ENCODE data around the gene PTCRA.
A peak's percentile ranks its signal among the peaks of the same experiment; 100 is the strongest.
"Not testable (repeated sequence)": the region's sequence is repeated elsewhere in the genome, so short reads cannot be mapped to it uniquely, and the experiment has no call there.

Gene PTCRA

GRCh38 chr6:42947950-42948349 is 32.1 kb downstream of the PTCRA start:
- DNase-seq = no peak

GRCh38 chr6:42952389-42952788 is 36.5 kb downstream of the PTCRA start:
- DNase-seq = no peak

- DNase-seq = not testable (repeated sequence)
Observed at GRCh38 chr6:42954405-42954804, 38.6 kb downstream of the PTCRA start.

- DNase-seq = no peak
Observed at GRCh38 chr6:42958125-42958524, 42.3 kb downstream of the PTCRA start.

DNA sequence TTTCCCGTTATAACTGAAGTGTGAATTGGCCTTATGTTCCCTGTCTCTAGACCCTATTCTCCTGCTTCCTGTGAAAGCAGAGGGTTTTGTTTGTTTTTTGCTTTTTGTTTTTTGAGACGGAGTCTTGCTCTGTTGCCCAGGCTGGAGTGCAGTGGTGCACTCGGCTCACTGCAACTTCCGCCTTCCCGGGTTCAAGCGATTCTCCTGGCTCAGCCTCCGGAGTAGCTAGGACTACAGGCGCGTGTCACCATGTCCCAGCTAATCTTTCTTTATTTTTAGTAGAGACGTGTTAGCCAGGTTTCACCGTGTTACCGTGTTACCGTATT is 44.0 kb downstream of the PTCRA start:
- no peak for DNase-seq

GRCh38 chr6:42960243-42961019 is 44.6 kb downstream of the PTCRA start, which contains the start of gene GNMT:
TSS of gene GNMT (plus strand) at chr6:42960754. CDS start at chr6:42960768, 14 bp downstream.
- peak; percentile 78 for DNase-seq

DNA sequence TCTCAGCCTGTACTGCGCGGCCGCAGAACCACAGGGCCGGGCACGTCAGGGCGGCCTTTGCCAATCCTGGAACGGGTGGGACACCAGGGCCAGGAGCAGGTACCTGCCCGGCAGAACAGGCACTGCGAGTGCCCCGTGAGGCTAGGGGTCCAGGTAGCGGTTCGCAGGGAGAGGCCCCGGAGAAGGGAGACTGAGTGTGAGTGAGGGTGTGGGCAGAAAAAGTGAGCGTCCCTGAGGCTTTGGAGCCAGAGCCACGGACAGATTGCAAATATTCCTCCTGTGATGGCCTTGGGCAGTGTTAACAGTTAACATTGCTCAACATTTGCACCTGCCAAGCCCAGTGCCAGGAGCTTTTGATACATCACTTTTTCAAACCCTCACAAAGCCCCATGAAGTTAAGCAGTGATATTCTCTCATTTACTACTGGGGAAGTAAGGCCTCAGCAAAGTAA is 45.2 kb downstream of the PTCRA start:
- no peak for DNase-seq

- no peak for DNase-seq
Observed at GRCh38 chr6:42962096-42962495, 46.2 kb downstream of the PTCRA start.

DNA sequence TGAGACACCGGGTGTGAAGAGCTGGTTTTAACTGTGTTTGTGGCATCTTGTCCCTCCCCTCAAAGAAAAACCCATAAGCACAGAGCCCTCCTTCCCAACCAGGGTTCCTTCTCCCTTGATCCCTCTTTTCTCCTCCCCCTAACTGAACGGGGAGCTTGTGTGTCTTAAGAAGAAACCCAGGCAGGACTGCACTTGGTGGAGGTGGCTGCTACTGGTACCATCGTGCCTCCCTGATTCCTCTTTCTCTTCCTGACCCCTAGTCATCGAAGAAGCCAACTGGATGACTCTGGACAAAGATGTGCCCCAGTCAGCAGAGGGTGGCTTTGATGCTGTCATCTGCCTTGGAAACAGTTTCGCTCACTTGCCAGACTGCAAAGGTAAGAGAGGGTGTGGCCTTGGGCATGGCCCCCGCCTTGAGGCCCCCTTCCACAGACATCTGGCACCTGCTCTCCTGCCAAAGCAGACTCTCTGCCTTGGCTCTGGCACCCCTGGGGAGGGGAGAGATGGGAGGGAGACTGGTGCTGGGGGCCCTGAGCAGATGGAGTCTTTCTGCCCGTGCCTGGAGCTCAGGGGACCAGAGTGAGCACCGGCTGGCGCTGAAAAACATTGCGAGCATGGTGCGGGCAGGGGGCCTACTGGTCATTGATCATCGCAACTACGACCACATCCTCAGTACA is 46.8 kb downstream of the PTCRA start:
- DNase-seq = no peak

GRCh38 chr6:42963179-42963854 is 47.5 kb downstream of the PTCRA start:
- no peak for DNase-seq

- no peak for DNase-seq
Observed at GRCh38 chr6:42963855-42964605, 48.2 kb downstream of the PTCRA start.

GRCh38 chr6:42966571-42966970 is 50.7 kb downstream of the PTCRA start:
- no peak for DNase-seq

GRCh38 chr6:42967228-42967627 is 51.4 kb downstream of the PTCRA start:
- no peak for DNase-seq

DNA sequence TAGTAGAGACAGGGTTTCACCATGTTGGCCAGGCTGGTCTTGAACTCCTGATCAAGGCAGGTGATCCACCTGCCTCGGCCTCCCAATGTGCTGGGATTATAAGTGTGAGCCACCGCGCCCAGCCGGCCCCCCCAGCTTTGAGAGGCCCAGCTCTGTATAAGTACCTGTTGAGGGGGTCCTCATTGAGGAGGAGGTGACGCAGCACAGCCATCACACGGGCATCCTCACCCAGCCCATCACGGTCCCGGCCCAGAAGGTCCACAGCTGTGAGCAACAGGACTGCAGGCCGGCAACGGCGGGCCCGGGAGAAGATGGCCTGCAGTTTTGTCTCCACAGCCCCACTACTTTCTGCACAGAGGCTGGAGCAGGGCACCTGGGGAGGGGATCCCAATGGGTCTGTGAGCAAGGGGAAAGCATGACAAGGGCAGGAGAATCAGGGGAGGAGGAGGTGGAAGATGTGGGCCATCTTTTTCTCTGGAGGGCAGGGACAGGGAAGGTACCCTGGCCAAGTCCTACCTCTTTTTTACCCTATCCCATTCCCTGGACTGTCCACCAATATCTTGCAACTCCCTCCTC is 52.4 kb downstream of the PTCRA start:
- no peak for DNase-seq

DNA sequence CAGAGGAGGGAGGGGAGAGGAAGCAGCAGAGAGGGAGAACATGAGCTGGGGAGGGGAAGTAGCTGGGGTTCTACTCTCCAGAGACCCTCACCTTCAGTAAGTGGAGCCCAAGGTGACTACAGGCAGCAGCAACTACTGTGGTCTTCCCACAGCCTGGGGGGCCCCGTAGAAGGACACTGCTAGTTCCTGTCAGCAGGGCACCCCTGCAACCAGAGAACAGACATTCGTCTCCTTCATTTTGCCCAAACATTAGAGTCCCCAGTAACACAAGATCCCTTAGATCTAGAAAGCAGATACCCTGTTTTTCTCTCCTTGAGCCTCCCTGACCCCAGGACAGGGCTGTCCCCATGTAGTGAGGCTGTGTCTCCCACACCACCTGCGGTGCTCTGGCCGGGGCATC is 52.9 kb downstream of the PTCRA start:
- no peak for DNase-seq

GRCh38 chr6:42969431-42969830 is 53.6 kb downstream of the PTCRA start:
- DNase-seq = no peak

- no peak for DNase-seq
Observed at GRCh38 chr6:42969934-42970333, 54.1 kb downstream of the PTCRA start.

DNA sequence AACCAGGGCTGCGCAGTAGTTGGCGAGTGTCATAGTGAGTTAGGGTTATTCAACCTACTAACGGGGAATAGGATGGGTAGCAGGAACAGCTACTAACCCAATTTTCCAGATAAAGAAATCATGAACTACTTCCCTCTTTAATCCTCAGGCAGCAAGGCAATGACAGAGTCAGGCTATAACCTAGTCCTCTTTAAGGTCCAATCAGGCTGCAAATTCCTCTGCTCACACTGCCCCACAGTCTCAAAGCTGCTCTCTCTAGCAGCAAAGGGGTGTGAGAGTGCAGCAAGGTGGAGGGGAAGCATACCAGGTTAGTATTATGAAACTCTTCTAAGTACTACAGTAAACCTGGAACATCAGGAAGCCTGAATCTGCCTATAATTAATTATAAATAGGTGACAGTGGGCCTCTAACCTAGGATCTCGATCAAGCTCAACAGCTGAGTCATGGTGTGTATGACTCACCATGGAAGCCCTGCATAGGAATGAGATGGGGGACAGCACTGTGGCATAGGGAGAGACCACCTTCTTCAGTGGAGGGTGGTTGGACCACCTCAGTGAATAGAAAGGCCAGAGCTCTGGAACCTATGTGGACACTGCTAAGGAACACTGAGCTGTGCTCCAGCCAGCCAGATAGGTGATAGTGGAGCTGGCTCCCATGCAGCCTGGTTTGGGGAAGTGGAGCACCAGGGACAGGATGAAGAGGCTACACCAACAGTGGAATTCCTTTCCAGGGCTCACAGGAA is 55.2 kb downstream of the PTCRA start:
- no peak for DNase-seq

- no peak for DNase-seq
Observed at GRCh38 chr6:42971746-42972327, 56.0 kb downstream of the PTCRA start.

DNA sequence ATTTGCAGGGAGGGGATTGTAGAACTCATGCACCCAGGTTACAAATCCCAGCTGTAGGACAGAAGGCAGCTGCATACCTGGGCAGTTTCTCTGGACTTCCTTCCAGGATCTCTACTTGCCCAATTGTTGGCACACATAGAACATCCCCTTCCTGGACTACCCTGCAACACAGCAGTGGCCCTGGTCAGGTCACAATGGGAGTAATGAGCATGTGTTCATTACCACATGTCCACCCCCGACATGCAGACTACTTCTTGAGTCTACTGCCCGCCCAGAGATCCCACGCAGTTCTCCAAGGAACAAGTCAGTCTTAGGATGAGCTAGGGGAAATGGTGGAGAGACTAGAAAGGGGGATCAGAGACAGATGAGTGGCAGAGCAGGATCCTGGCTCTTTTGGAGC is 58.1 kb downstream of the PTCRA start:
- no peak for DNase-seq

- DNase-seq = no peak
Observed at GRCh38 chr6:42974919-42975505, 59.2 kb downstream of the PTCRA start.
